ENCODE results near the gene HCFC1.

Gene HCFC1

GRCh38 chrX:153956044-153956907 is 15.3 kb downstream of the HCFC1 start:
- DNase-seq = no peak

DNA sequence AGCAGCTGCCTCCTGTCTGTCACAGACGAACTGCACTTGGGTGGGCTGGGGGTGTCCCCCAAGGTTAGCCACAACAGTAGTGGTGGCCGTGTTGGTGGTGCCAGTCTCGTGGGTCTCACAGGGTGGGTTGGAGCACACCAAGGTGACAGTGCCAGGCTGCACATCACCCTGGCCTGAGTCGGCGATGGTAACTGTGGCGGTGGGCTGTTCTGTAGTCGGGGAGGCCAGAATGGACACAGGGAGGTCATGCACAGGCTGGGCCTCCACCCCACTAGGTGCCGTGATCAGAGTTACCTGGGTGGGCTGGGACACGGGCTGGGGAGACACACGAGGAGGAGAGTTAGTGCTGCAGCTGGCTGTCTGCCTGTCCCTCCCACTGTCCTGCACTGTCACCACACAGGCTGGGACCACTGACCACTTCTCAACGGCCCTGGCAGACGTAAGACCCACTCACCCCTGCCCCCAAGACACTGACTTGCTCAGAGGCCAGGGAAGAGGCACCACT is 16.3 kb downstream of the HCFC1 start:
- DNase-seq = no peak

- no peak for DNase-seq
Measured at GRCh38 chrX:153954558-153955227, 16.9 kb downstream of the HCFC1 start.

- DNase-seq = no peak
Measured at GRCh38 chrX:153953892-153954557, 17.6 kb downstream of the HCFC1 start.

GRCh38 chrX:153953342-153953830 is 18.2 kb downstream of the HCFC1 start:
- peak; percentile 66 to 69 for DNase-seq

DNA sequence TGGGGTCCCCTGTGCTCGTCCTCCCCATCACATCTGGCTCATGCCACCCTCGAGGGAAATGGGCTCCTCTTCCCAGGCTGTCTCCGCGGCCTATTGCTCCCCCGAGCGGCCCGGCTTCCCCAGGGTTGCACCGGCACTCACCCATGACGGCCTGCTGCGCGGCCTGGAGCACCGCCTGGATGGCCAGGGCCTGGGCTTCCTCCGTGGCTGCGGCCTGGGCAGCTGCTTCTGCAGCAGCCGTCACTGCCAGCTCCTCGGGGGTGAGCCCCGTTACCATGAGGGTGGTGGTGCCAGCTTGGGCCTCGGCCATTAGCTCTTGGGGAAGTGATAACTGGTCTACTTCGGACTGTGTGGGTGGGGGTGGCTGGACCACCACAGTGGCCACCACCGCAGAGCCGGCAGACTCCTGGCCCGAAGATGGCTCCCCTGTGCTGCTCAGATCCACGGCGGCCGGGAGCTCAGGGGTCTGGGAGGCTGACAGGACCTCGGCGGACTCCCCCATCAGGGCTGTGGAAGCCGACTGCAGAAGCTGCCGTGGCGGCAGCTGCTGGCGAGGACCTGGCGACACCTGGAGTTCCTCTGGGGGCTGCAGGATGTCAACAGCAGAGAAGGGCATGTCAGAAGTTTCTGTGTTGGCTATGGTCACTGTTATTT is 19.1 kb downstream of the HCFC1 start:
- no peak for DNase-seq

GRCh38 chrX:153951683-153952372 is 19.8 kb downstream of the HCFC1 start:
- no peak for DNase-seq

DNA sequence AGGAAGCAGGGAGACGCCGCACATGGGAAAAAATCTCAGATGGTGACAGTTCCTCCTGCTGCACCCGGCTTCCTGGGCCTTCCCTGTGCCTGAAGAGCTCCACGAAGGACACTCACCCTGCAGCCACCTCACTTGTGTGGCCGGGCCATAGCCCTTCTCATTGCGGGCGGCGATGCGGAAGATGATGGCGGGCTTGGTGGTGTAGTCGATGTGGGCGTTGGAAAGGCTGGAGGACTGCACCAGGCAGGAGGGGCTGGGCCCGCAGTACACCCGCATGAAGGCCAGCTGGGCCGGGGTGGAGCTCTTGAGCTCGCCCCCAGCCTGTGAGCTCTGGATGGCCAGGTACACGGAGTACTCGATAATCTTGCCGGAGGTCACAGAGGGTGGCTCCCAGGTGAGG is 21.5 kb downstream of the HCFC1 start:
- DNase-seq = no peak

- no peak for DNase-seq
Measured at GRCh38 chrX:153948847-153949805, 22.5 kb downstream of the HCFC1 start.

- no peak for DNase-seq
Measured at GRCh38 chrX:153948002-153948466, 23.6 kb downstream of the HCFC1 start.

DNA sequence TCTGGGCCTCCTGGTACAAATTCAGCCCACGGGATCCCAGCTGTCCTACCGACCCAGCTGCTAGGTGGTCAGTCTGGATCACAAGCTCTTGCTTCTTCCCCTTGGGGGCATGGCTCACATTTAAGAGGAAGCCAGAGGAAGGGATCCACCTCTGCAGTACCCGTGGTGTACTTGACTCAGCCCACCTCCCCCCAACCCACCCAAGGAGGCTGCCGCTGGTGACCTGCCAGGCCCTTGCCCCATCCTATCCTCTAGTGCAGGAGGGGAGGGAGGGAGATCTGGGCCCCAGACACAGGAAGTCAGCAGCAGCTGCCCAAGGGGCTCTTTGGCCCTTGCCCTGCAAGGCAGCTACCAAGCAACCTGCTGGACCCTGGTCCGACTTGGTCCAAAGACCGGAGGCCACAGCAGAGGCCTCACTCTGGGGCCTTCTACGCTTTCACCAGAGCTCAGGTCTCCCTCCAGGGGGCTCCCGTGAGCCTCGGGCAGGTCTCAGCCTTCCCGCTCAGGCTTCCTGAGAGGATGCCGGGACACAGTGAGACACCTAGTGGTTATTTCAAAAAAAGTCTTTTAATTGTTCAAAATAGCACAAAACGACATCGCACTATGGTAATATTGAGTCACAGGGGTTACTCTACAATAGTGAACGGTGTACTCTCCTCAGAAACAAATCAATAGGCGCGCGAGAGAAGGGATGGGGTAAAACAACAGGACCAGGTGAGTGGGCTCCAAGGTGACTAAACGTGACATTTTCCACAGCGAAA is 24.4 kb downstream of the HCFC1 start:
- peak; percentile 68 to 75 for DNase-seq

DNA sequence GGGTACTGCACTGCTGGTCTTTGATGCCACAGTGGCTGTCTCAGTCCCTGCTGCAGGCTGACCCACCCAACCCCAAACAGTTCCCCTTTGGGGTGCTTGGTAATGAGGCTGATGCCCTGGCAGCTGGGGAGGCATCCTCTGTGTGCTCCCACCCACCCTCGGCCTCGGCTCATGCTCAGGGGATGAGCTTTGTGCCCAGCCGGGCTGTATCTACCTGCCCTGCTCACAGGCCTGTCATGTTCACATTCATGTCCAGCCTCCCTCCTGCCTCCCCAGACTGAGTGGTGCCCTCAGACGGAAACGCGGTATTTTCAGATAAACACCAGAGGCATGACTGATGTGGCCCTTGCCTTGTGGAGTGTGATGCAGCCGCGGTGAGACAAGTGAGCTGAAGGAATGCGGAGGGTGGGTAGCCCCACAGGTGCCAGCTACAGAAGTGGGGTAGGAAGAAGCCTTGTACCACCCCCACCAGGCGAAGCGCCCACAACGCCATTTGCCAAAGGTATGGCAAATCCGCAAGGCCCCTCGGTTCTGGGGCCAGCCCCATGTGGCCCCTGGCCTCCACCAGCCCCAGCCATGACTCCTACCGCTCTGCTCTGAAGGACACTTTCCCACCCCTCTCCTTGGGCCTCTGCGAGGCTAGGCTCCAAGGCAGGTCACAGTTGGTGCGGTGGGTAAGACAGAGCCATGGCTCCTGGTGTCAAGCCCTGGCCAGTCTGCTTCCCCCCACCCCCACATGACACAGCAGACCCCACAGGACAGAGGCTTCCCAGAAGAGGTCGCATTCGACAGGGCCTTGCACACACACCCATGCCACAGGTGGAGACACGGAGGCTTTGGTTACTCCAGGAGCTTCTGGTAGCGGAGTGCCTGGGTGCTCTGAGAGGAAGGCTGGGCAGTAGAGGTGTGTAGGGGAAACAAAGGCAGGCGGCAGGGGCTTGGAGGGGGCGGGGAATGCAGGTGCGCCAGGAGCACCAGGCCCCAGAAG is 25.4 kb downstream of the HCFC1 start:
- DNase-seq = no peak

- DNase-seq = no peak
Measured at GRCh38 chrX:153944800-153945150, 26.8 kb downstream of the HCFC1 start.

- DNase-seq = peak; percentile 41 to 47
Measured at GRCh38 chrX:153944140-153944799, 27.3 kb downstream of the HCFC1 start, which contains the start of gene RENBP. Gene RENBP, minus strand, starts transcription at chrX:153944643. Its CDS starts 33 bp downstream, at chrX:153944610.

- DNase-seq = no peak
Measured at GRCh38 chrX:153941336-153942252, 30.0 kb downstream of the HCFC1 start.

- DNase-seq = no peak
Measured at GRCh38 chrX:153939573-153939972, 32.0 kb downstream of the HCFC1 start.

GRCh38 chrX:153938226-153938786 is 33.3 kb downstream of the HCFC1 start:
- no peak for DNase-seq

Measured in stimulated activated CD4-positive, alpha-beta T cell treated with anti-CD3 and anti-CD28 coated beads, Interleukin-4, amount 100 ng/mL, for 4 hours (primary cell).